IMR-90 (cell line): ENCODE data around the gene USP17L17. TPM values are rescaled to one million over a fixed set of nuclear protein-coding genes. Genes with fewer than 3 reads are reported as not detected.
"Not testable (repeated sequence)": the region's sequence is repeated elsewhere in the genome, so short reads cannot be mapped to it uniquely, and the experiment has no call there.

Experiments used
- ATAC-seq: fragments of 200-7000 bp; cut with Tn5 transposase; 2 replicates; pipeline ENCODE4 v1.9.1; 2020; ENCODE audit warnings: low read depth, mild to moderate bottlenecking, moderate library complexity
- BruUV-seq: library from RNA; stranded (reverse); fragments of 400-500 nt; replicated peaks from 2 replicates; lab custom pipeline; 2021; lab: Mats Ljungman, UMichigan
- CTCF ChIA-PET: fragments of 300-600 bp; formaldehyde crosslinking; extraction: SDS; loops from one replicate; lab custom pipeline; 2021; ENCODE audit warnings: antibody characterized with exemption; lab: Yijun Ruan, JAX
- POLR2A ChIA-PET: fragments of 300-600 bp; sonication (Branson Sonifier 250); formaldehyde crosslinking; loops from one replicate; lab custom pipeline; 2022; ENCODE audit warnings: antibody characterized with exemption; ENCODE audit not compliant: unreplicated experiment; lab: Charles Lee
- DNase-seq: peaks from one replicate; pipeline ENCODE4 v3.0.0; 2013
- H2AFZ ChIP-seq: replicated peaks from 2 replicates; pipeline ENCODE3; 2013; ENCODE audit warnings: low read length, mild to moderate bottlenecking; ENCODE audit not compliant: poor library complexity
- H2AK5ac ChIP-seq: 2 replicates; pipeline ENCODE4 v1.6.1; 2013; ENCODE audit warnings: low read depth, low read length, inconsistent platforms
- H2AK9ac ChIP-seq: replicated peaks from 2 replicates; pipeline ENCODE3; 2013; ENCODE audit warnings: mild to moderate bottlenecking, low read depth, low read length, moderate library complexity; ENCODE audit not compliant: poor library complexity
- H2BK120ac ChIP-seq: 2 replicates; pipeline ENCODE4 v1.6.1; 2013; ENCODE audit warnings: low read depth, low read length, inconsistent platforms
- H2BK15ac ChIP-seq: 3 replicates; pipeline ENCODE4 v1.6.1; 2013; ENCODE audit warnings: low read depth, low read length, inconsistent platforms
- H2BK20ac ChIP-seq: 2 replicates; pipeline ENCODE4 v1.6.1; 2013; ENCODE audit warnings: low read depth, mild to moderate bottlenecking, inconsistent platforms, low read length, moderate library complexity
- H2BK5ac ChIP-seq: 2 replicates; pipeline ENCODE4 v1.6.1; 2013; ENCODE audit warnings: mild to moderate bottlenecking, low read depth, low read length, inconsistent platforms; ENCODE audit not compliant: poor library complexity, severe bottlenecking
- H3K14ac ChIP-seq: replicated peaks from 2 replicates; pipeline ENCODE4 v1.6.1; 2013; ENCODE audit warnings: low read depth, low read length, inconsistent platforms
- H3K18ac ChIP-seq: 2 replicates; pipeline ENCODE4 v1.6.1; 2013; ENCODE audit warnings: low read depth, low read length, control low read depth
- H3K23ac ChIP-seq: 2 replicates; pipeline ENCODE4 v1.6.1; 2013; ENCODE audit warnings: low read depth, low read length, inconsistent platforms
- H3K27ac ChIP-seq: 2 replicates; pipeline ENCODE4 v1.5.1; 2013; ENCODE audit warnings: mild to moderate bottlenecking, control low read depth, low read length; ENCODE audit not compliant: insufficient read depth
- H3K27me3 ChIP-seq: 2 replicates; pipeline ENCODE4 v1.6.1; 2013; ENCODE audit warnings: low read length; ENCODE audit not compliant: control insufficient read depth, insufficient read depth
- H3K36me3 ChIP-seq: 2 replicates; pipeline ENCODE4 v1.6.1; 2013; ENCODE audit warnings: low read length, mixed read lengths; ENCODE audit not compliant: control insufficient read depth, insufficient read depth
- H3K4ac ChIP-seq: 2 replicates; pipeline ENCODE4 v1.6.1; 2013; ENCODE audit warnings: low read depth, low read length, inconsistent platforms
- H3K4me1 ChIP-seq: 2 replicates; pipeline ENCODE4 v1.6.1; 2013; ENCODE audit warnings: low read length, mixed read lengths; ENCODE audit not compliant: control insufficient read depth, insufficient read depth
- H3K4me2 ChIP-seq: 2 replicates; pipeline ENCODE4 v1.6.1; 2013; ENCODE audit warnings: low read depth, mild to moderate bottlenecking, control low read depth, low read length, moderate library complexity
- H3K4me3 ChIP-seq: 2 replicates; pipeline ENCODE4 v1.5.1; 2013; ENCODE audit warnings: low read depth, mild to moderate bottlenecking, control low read depth, low read length, moderate library complexity; ENCODE audit not compliant: insufficient read depth
- H3K56ac ChIP-seq: 2 replicates; pipeline ENCODE4 v1.6.1; 2013; ENCODE audit warnings: low read length, inconsistent platforms; ENCODE audit not compliant: insufficient read depth; ENCODE audit errors: extremely low read depth
- H3K79me1 ChIP-seq, 2 experiments: 2 replicates each; pipeline ENCODE4 v1.6.1; 2013; ENCODE audit warnings: low read length in 2 of 2, inconsistent platforms in 1 of 2, low read depth in 1 of 2
- H3K9ac ChIP-seq: 2 replicates; pipeline ENCODE4 v1.6.1; 2013; ENCODE audit warnings: low read depth, low read length, control low read depth
- H3K9me1 ChIP-seq: 2 replicates; pipeline ENCODE4 v1.6.1; 2013; ENCODE audit warnings: low read length, inconsistent platforms; ENCODE audit not compliant: insufficient read depth
- H3K9me3 ChIP-seq: 2 replicates; pipeline ENCODE4 v1.6.1; 2013; ENCODE audit warnings: low read length; ENCODE audit not compliant: control insufficient read depth, insufficient read depth
- H4K20me1 ChIP-seq: 2 replicates; pipeline ENCODE4 v1.6.1; 2013; ENCODE audit warnings: low read length, inconsistent platforms; ENCODE audit not compliant: insufficient read depth
- H4K5ac ChIP-seq: 2 replicates; pipeline ENCODE4 v1.6.1; 2013; ENCODE audit warnings: mild to moderate bottlenecking, low read depth, low read length, control low read depth
- H4K8ac ChIP-seq, 2 experiments: 2 replicates each; pipeline ENCODE4 v1.6.1; 2013; ENCODE audit warnings: low read depth in 2 of 2, low read length in 2 of 2, control low read depth in 1 of 2, inconsistent platforms in 1 of 2
- H4K91ac ChIP-seq: 2 replicates; pipeline ENCODE4 v1.6.1; 2013; ENCODE audit warnings: low read depth, low read length, inconsistent platforms; ENCODE audit not compliant: insufficient read depth
- WGBS, 2 experiments: methylation state at CpG; one replicate each; pipeline versions ENCODE4 v1.1.5 to v1.1.7; 2013; ENCODE audit warnings: missing lambda C conversion rate in 2 of 2; ENCODE audit not compliant: insufficient read length in 1 of 2; ENCODE audit errors: extremely low coverage in 2 of 2; 5-methylcytosine and 5-hydroxymethylcytosine counted together
- dilution Hi-C: fragments of 300-500 bp; cut with HindIII; formaldehyde crosslinking; loops from one replicate; pipeline ENCODE4 v1.14.3; 2018; ENCODE audit warnings: low sequenced_read_pairs; ENCODE audit not compliant: unreplicated experiment
- in situ Hi-C: fragments of 300-500 bp; cut with MboI; formaldehyde crosslinking; loops from 3 replicates; pipeline ENCODE4 v1.14.3; 2019; ENCODE audit warnings: low sequenced_read_pairs, inconsistent platforms, mixed read lengths
- intact Hi-C: fragments of 100-400 bp; cut with micrococcal nuclease; formaldehyde crosslinking; loops from 2 replicates; pipeline ENCODE4 v1.10.0; 2022
- polyA plus RNA-seq, 3 experiments: library from polyadenylated mRNA; depleted of rRNA; stranded (reverse); fragments of >200 nt; gene quantifications; 2 replicates each; pipeline ENCODE4 v1.2.3, GENCODE V29; 2012; ENCODE audit warnings: low replicate concordance in 1 of 3
- total RNA-seq: library from RNA; depleted of rRNA; stranded (reverse); fragments of >200 nt; gene quantifications from 2 replicates; pipeline ENCODE4 v1.2.3, GENCODE V29; 2012; rRNA removed

Gene USP17L17
- total and polyA plus RNA-seq, 2 of the 4 experiments (the other 2 are of a cell fraction), result not detected

DNA sequence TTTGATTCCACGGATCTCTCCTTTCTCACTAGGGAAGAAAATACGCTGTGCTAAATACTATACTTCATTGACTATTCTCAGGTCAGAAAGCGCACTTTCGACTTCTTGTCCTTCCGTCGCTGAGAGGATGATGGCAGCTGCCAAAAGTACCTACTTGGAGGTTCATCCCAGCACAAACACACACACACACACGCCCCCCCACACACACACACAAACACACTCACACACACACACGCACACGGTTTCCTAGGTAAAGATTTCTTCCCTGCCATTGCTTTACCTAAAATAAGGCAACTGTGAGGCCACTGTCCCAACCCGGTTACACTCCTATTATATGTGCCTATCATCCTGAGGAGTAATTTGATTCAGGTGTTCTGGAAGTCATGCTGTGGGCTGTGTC lies 28.0 kb downstream of the USP17L17 start:
- H2BK15ac ChIP-seq, H3K56ac ChIP-seq, ATAC-seq, H3K36me3 ChIP-seq, H3K4me1 ChIP-seq, H2AK5ac ChIP-seq, H3K9ac ChIP-seq, in situ Hi-C loops, H3K23ac ChIP-seq, H3K18ac ChIP-seq, H3K14ac ChIP-seq, dilution Hi-C loops, H4K20me1 ChIP-seq, H3K4me3 ChIP-seq, BruUV-seq, H4K8ac ChIP-seq, H2BK20ac ChIP-seq, intact Hi-C loops, H3K9me1 ChIP-seq, H3K79me1 ChIP-seq, POLR2A ChIA-PET, H3K27me3 ChIP-seq, H2BK5ac ChIP-seq, H3K4me2 ChIP-seq, H3K4ac ChIP-seq, H3K27ac ChIP-seq, H2BK120ac ChIP-seq, H2AFZ ChIP-seq, H2AK9ac ChIP-seq, CTCF ChIA-PET, H4K91ac ChIP-seq, H4K5ac ChIP-seq, H3K9me3 ChIP-seq, DNase-seq: not testable (repeated sequence)
- 0% methylated on average over 1 of the region's 10 CpGs; no CpG with 5 or more reads in 1 of the 2 experiments for WGBS, 2 experiments

Other genes starting within 250 kb of the USP17L17 start
- gene FAM90A26, start 73.5 kb upstream of the USP17L17 start, total RNA-seq, result not detected in 2 replicates
- not detected in 2 replicates for gene FAM90A26, start 73.5 kb upstream of the USP17L17 start, polyA plus RNA-seq (2012; rRNA removed)
- not detected in 2 replicates for gene USP17L10, start 33.2 kb upstream of the USP17L17 start, total RNA-seq
- gene USP17L10, start 33.2 kb upstream of the USP17L17 start, polyA plus RNA-seq (2012; rRNA removed), result not detected in 2 replicates
- gene USP17L11, start 28.5 kb upstream of the USP17L17 start, total RNA-seq, result not detected in 2 replicates
- gene USP17L11, start 28.5 kb upstream of the USP17L17 start, polyA plus RNA-seq (2012; rRNA removed), result not detected in 2 replicates
- not detected in 2 replicates for gene USP17L12, start 23.7 kb upstream of the USP17L17 start, total RNA-seq
- not detected in 2 replicates for gene USP17L12, start 23.7 kb upstream of the USP17L17 start, polyA plus RNA-seq (2012; rRNA removed)
- not detected in 2 replicates for gene USP17L13, start 19.0 kb upstream of the USP17L17 start, total RNA-seq
- not detected in 2 replicates for gene USP17L13, start 19.0 kb upstream of the USP17L17 start, polyA plus RNA-seq (2012; rRNA removed)
- gene USP17L15, start 9.5 kb upstream of the USP17L17 start, total RNA-seq, result not detected in 2 replicates
- gene USP17L15, start 9.5 kb upstream of the USP17L17 start, polyA plus RNA-seq (2012; rRNA removed), result not detected in 2 replicates
- gene USP17L18, start 4.8 kb downstream of the USP17L17 start, total RNA-seq, result not detected in 2 replicates
- gene USP17L18, start 4.8 kb downstream of the USP17L17 start, polyA plus RNA-seq (2012; rRNA removed), result not detected in 2 replicates
- gene USP17L19, start 9.5 kb downstream of the USP17L17 start, total RNA-seq, result not detected in 2 replicates
- not detected in 2 replicates for gene USP17L19, start 9.5 kb downstream of the USP17L17 start, polyA plus RNA-seq (2012; rRNA removed)
- not detected in 2 replicates for gene USP17L20, start 14.2 kb downstream of the USP17L17 start, total RNA-seq
- gene USP17L20, start 14.2 kb downstream of the USP17L17 start, polyA plus RNA-seq (2012; rRNA removed), result not detected in 2 replicates
- gene USP17L21, start 19.0 kb downstream of the USP17L17 start, total RNA-seq, result not detected in 2 replicates
- not detected in 2 replicates for gene USP17L21, start 19.0 kb downstream of the USP17L17 start, polyA plus RNA-seq (2012; rRNA removed)
- gene USP17L22, start 23.7 kb downstream of the USP17L17 start, total RNA-seq, result not detected in 2 replicates
- gene USP17L22, start 23.7 kb downstream of the USP17L17 start, polyA plus RNA-seq (2012; rRNA removed), result not detected in 2 replicates
- not detected in 2 replicates for gene USP17L24, start 81.3 kb downstream of the USP17L17 start, total RNA-seq
- not detected in 2 replicates for gene USP17L24, start 81.3 kb downstream of the USP17L17 start, polyA plus RNA-seq (2012; rRNA removed)
- not detected in 2 replicates for gene USP17L25, start 86.0 kb downstream of the USP17L17 start, total RNA-seq
- gene USP17L25, start 86.0 kb downstream of the USP17L17 start, polyA plus RNA-seq (2012; rRNA removed), result not detected in 2 replicates
- not detected in 2 replicates for gene USP17L26, start 90.8 kb downstream of the USP17L17 start, total RNA-seq
- not detected in 2 replicates for gene USP17L26, start 90.8 kb downstream of the USP17L17 start, polyA plus RNA-seq (2012; rRNA removed)
- gene USP17L5, start 95.5 kb downstream of the USP17L17 start, total RNA-seq, result not detected in 2 replicates
- gene USP17L5, start 95.5 kb downstream of the USP17L17 start, polyA plus RNA-seq (2012; rRNA removed), result not detected in 2 replicates
- gene USP17L27, start 100.3 kb downstream of the USP17L17 start, total RNA-seq, result not detected in 2 replicates
- gene USP17L27, start 100.3 kb downstream of the USP17L17 start, polyA plus RNA-seq (2012; rRNA removed), result not detected in 2 replicates
- gene USP17L28, start 105.0 kb downstream of the USP17L17 start, total RNA-seq, result not detected in 2 replicates
- not detected in 2 replicates for gene USP17L28, start 105.0 kb downstream of the USP17L17 start, polyA plus RNA-seq (2012; rRNA removed)
- not detected in 2 replicates for gene USP17L29, start 109.8 kb downstream of the USP17L17 start, total RNA-seq
- not detected in 2 replicates for gene USP17L29, start 109.8 kb downstream of the USP17L17 start, polyA plus RNA-seq (2012; rRNA removed)
- gene USP17L30, start 119.2 kb downstream of the USP17L17 start, total RNA-seq, result not detected in 2 replicates
- not detected in 2 replicates for gene USP17L30, start 119.2 kb downstream of the USP17L17 start, polyA plus RNA-seq (2012; rRNA removed)
- gene DEFB131A, start 200.5 kb downstream of the USP17L17 start, total RNA-seq, result not detected in 2 replicates
- gene DEFB131A, start 200.5 kb downstream of the USP17L17 start, polyA plus RNA-seq (2012; rRNA removed), result not detected in 2 replicates